GM19438 (cell line): Measurements from ENCODE around the gene SNAPIN.

ENCODE experiments used
- ATAC-seq: cut with Tn5 transposase; IDR thresholded peaks from one replicate; pipeline ENCODE4 v1.9.1; 2021; ENCODE audit warnings: low read depth; ENCODE audit not compliant: unreplicated experiment

The SNAPIN gene

DNA sequence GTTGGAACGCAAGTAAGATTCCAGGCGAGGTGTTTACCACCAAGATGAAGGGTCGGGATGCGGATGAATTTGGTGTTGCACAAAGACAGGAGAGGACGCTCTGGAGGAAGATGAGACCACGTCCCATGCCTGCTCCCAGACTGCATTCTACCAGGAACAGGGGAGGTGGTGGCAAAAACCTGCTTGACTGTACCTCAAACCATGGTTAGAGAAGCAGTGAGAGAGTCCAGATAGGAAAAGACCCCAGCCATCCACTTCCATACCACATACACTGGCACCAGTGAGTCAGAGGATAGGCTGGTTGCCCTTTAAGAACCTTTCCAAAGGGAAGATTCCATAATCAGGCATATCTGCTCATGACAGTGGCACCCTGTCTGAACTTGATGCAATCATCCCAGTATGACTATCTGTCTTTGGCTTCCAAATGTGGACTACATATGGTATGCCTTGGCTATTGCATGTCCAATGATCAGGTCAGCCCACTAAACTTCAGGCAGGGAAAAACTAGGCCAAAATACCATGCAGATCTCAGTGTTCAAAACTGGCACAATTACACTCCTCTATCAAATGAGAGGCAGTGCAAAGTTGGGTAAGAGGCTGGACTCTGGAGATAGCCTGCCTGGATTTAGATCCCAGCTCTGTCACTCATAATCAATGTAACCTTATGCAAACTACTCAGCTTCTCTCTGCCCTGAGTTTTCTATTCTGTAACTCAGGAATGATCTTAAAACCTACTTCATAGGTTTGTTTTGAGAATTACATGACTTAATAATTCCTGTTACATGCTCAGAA lies 40.6 kb downstream of the SNAPIN start:
- ATAC-seq: no peak

DNA sequence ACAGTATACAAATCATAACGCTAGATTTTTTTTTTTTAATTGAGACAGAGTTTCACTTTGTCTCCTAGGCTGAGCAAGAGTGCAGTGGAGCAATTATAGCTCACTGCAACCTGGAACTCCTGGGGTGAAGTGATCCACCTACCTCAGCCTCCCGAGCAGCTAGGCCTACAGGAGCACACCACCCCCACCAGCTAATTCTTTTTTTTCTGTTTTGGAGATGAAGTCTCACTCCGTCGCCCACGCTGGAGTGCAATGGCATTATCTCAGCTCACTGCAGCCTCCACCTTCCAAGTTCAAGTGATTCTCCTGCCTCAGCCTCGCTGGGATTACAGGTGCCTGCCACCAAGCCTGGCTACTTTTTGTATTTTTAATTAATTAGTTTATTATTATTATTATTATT lies 41.3 kb downstream of the SNAPIN start:
- no peak for ATAC-seq

DNA sequence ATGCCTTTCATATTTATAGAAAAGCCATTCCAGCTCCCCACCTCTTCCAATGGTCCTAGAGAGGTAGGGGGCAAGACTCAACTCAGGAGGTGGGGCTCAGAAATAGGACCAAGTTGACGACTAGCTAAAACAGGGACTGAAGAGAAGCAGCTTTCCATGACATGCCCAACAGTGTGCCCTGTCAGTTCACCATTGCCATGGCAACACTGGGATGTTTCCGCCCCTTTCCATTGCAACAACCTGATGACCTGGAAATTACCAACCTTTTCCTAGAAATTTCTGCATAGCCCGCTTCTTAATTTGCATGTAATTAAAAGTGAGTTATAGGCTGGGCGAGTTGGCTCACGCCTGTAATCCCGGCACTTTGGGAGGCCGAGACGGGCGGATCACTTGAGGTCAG lies 47.0 kb downstream of the SNAPIN start:
- ATAC-seq: no peak

DNA sequence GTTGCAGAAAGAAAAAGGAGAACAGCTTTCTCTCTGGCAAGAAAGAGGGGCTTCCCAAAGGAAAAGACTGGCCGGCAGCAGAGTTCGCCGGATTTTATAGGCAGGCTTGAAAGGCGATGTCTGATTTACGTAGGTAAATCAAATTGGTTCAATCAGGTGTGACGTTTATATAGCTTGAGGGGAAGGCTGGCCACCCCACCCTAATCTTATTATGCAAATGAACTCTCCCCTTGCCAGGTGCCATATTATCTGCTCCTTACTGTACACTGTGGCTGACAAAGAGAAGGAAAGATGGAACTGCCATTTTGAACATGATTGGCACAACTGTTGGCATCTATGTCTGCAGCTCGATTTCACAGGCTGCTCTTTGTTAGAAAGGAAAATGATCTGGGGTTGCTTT lies 52.5 kb downstream of the SNAPIN start:
- ATAC-seq: no peak
